ENCODE measurements around the gene CYP27B1.
A peak's percentile ranks its signal among the peaks of the same experiment; 100 is the strongest.

Gene CYP27B1

DNA sequence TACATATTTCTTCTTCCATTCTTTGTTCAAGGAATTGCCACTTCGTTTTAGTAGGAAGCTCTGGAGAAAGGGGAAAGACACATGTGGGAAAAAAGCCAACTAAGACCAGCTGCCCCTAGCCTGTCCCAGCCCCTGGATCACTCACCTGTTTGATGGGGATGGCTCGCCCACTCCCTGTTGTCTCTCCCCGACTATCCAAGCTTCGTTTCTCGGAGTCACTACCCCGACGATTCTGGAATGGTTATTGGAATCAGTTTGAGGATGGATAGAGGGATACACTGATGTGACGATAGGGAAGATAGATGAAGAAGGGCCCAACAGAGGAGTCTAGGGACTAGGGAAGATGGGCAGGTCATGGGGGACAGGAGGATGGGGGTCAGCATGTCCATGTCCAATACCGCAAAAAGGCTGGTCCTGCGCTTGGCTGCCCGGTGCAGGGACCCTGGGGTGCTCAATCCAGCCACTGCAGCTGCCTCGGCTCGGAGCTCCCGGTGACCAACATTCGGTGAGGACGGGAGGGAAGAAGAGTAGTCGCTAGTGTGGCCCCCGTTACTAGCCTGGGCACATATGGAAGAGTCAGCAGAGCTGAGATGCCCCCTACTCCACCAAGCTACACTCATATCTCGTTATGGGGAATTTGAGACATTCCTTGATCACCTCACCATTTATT is 35.3 kb downstream of the CYP27B1 start:
- TF ChIP-seq CTCF (IDR thresholded peaks at IDR 0.05; ENCODE audit: control extremely low read depth, extremely low read depth, low read depth, missing control alignments) = no peak
- DNase-seq (ENCODE audit: extremely low spot score) = no peak
- CTCF ChIA-PET = interaction anchor here (1.8 to 2.2 kb wide), 2 partner anchors 10 to 12 kb away, joined by 5 to 9 read pairs; no protein-coding TSS in a partner anchor
- POLR2A ChIA-PET = no interaction called here

- POLR2A ChIA-PET = no interaction called here
- DNase-seq (ENCODE audit: extremely low spot score) = no peak
- no peak for TF ChIP-seq CTCF (IDR thresholded peaks at IDR 0.05; ENCODE audit: control extremely low read depth, extremely low read depth, low read depth, missing control alignments)
- CTCF ChIA-PET = interaction anchor here (1.2 to 2.2 kb wide), 2 partner anchors 11 to 28 kb away, joined by 3 to 9 read pairs; no protein-coding TSS in a partner anchor
These were observed 36.4 kb downstream of the CYP27B1 start for GRCh38 chr12:57730336-57731067.

- peak; percentile 6 for DNase-seq (ENCODE audit: extremely low spot score)
- no peak for TF ChIP-seq CTCF (IDR thresholded peaks at IDR 0.05; ENCODE audit: control extremely low read depth, extremely low read depth, low read depth, missing control alignments)
- POLR2A ChIA-PET = no interaction called here
- CTCF ChIA-PET = interaction anchor here (1.2 to 1.6 kb wide), 3 partner anchors 12 to 29 kb away, joined by 3 to 5 read pairs (median 3); no protein-coding TSS in a partner anchor
These were observed 37.5 kb downstream of the CYP27B1 start for GRCh38 chr12:57729321-57729844.

DNA sequence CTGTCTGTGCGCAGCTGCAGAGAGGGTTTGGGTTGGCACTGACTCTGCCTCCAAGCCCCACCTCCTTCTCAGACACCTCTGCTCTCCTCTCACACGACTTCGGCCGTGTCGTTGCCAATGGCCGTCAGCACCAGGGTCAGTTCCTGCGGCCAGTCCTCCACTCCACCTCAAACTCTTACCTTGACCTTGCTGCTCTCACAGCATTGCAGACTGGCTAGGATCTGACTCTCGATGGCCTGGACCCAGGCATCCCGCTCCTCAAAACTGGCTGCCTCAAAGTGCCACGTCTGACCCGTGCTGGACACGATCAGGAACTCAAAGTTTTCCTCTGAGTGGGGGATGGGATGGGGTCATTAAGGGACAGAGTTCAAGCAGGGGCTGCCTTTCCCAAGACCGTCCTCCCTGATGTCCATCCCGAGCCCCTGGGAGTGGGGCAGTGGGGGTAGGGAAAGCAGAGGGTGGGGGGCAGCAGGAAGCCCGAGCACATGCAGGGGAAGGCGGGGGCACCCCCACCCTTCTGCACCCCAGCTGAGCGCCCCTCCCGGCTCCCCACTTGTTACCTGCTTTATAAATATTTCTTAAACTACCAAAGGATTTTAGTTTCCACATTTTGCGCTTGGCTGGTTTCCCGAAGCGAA is 39.0 kb downstream of the CYP27B1 start:
- CTCF ChIA-PET = interaction anchor here (1.9 kb wide), 1 partner anchor 13 kb away, joined by 4 read pairs; no protein-coding TSS in a partner anchor
- no peak for TF ChIP-seq CTCF (IDR thresholded peaks at IDR 0.05; ENCODE audit: control extremely low read depth, extremely low read depth, low read depth, missing control alignments)
- POLR2A ChIA-PET = no interaction called here

DNA sequence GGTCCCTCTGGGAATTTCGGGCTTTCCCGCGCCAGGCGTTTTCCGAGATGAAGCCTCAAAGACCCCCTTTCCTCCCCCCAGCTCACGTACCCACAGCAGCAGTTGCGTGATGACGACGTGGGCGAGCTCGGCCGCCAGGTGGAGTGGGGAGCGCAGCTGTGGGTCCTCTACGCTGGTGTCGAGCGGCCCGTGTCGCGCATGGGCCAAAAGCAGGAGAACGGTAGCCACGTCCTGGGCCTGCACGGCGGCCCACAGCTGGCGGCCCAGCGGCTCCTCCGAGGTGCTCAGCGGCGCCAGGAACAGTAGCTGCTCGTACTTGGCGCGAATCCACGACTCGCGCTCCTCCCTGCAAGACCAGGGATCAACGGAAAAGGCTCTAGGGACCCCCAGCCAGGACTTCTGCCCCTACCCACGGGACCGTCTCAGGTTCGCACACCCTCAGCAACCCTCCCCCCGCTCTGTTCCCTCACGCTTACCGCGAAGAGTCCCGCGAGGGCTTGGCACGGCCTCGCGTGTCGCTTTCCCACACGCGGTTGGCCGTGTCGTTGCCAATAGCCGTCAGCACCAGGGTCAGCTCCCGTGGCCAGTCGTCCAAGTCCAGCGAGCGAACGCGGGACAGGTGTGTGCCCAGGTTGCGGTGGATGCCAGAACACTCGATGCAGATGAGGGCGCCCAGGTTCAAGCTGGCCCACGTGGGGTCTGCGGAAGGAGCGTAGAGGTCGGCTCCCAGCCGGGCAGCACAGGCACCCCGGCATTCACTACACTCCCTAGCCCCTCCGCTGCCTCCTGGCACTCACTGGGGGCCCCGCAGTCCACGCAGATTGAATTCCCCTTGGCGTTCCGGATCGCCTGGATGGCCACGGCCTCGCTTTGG is 39.8 kb downstream of the CYP27B1 start:
- TF ChIP-seq CTCF (IDR thresholded peaks at IDR 0.05; ENCODE audit: control extremely low read depth, extremely low read depth, low read depth, missing control alignments) = no peak
- POLR2A ChIA-PET = no interaction called here
- CTCF ChIA-PET = interaction anchor here (1.2 to 1.9 kb wide), 3 partner anchors 8 to 14 kb away, joined by 4 to 5 read pairs (median 5); no protein-coding TSS in a partner anchor
- peak; percentile 11 for DNase-seq (ENCODE audit: extremely low spot score)

More for the DNA sequence above, 39.0 kb downstream of the CYP27B1 start:
- DNase-seq (ENCODE audit: extremely low spot score) = peak; percentile 7
